ENCODE results near the gene TIAM1. TPM values are rescaled to one million over a fixed set of nuclear protein-coding genes. Genes with fewer than 3 reads are reported as not detected.

The TIAM1 gene
- polyA plus RNA-seq, 2 of the 4 experiments (the other 2 are of a cell fraction): 0.23 to 0.40 TPM

DNA sequence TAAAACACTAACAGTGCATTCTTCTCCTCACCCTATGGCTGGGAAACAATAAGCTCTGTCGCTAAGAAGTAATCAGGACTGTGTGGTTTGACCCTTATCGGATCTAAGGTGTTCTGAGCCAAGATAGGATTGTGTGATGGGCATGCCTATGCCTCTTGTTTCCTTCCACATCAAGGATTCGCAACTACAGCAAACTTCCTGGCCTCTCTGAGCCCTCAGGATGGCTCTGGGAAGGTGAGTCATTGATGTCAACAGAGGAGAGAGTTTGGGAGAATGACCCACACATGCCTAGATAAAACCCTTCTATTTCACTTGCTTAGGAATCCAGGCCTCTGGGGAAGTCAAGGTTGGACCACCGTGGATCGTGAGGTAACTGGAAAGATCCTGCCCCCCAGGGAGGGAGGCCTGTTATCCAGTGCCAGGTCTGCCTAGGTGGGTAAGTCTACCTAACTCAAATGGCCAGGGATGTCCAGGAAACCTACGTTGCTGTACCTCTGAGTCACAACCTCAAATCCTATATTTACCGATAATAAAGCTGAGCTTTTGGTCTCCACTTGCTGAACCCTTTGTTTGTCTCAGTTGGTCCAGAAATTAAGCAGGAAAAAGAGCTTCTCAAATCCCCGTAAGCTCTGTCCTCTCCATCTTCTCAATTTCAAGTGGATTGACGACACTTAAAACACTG lies 27.4 kb downstream of the TIAM1 start (continued):
- TF ChIP-seq, protein P1, sequence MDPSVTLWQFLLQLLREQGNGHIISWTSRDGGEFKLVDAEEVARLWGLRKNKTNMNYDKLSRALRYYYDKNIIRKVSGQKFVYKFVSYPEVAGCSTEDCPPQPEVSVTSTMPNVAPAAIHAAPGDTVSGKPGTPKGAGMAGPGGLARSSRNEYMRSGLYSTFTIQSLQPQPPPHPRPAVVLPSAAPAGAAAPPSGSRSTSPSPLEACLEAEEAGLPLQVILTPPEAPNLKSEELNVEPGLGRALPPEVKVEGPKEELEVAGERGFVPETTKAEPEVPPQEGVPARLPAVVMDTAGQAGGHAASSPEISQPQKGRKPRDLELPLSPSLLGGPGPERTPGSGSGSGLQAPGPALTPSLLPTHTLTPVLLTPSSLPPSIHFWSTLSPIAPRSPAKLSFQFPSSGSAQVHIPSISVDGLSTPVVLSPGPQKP (IDR thresholded peaks at IDR 0.05; ENCODE audit: low read depth, low read length): no peak
- TF ChIP-seq, protein P2, sequence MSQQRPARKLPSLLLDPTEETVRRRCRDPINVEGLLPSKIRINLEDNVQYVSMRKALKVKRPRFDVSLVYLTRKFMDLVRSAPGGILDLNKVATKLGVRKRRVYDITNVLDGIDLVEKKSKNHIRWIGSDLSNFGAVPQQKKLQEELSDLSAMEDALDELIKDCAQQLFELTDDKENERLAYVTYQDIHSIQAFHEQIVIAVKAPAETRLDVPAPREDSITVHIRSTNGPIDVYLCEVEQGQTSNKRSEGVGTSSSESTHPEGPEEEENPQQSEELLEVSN (IDR thresholded peaks at IDR 0.05; ENCODE audit: borderline replicate concordance, low read depth): no peak

DNA sequence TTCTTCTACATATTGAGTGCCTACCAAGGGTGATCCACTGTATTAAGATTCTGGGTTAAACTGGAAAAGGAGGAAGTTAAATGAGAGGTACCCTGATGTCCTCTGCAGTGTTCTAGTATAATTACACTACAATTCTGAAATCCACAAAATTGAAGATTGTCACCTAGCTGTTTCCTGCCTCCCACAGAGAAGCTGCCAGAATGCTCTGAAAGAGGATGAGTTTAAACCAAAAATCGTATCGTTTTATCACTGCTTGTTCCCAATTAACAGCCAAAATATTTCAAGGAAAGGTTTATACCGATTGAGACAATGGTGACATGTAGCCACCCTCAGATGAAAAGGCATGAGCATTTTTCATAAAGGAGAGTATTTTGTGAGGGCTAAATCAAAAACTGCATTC lies 28.0 kb downstream of the TIAM1 start:
- no peak overlapping the region for H3K27ac ChIP-seq
- ChIA-PET POLR2A (no interaction called here), CTCF (no interaction called here)
- no peak for TF ChIP-seq HEYL (CRISPR knock-in tag; IDR thresholded peaks at IDR 0.05)
- no peak for TF ChIP-seq HOXB13 (CRISPR knock-in tag; IDR thresholded peaks at IDR 0.05; ENCODE audit: low read depth)
- no peak for TF ChIP-seq EHMT2 (IDR thresholded peaks at IDR 0.05; ENCODE audit: low read depth)
- TF ChIP-seq CEBPB (IDR thresholded peaks at IDR 0.05): no peak
- TF ChIP-seq, protein P3, sequence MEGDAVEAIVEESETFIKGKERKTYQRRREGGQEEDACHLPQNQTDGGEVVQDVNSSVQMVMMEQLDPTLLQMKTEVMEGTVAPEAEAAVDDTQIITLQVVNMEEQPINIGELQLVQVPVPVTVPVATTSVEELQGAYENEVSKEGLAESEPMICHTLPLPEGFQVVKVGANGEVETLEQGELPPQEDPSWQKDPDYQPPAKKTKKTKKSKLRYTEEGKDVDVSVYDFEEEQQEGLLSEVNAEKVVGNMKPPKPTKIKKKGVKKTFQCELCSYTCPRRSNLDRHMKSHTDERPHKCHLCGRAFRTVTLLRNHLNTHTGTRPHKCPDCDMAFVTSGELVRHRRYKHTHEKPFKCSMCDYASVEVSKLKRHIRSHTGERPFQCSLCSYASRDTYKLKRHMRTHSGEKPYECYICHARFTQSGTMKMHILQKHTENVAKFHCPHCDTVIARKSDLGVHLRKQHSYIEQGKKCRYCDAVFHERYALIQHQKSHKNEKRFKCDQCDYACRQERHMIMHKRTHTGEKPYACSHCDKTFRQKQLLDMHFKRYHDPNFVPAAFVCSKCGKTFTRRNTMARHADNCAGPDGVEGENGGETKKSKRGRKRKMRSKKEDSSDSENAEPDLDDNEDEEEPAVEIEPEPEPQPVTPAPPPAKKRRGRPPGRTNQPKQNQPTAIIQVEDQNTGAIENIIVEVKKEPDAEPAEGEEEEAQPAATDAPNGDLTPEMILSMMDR (IDR thresholded peaks at IDR 0.05): no peak
- TF ChIP-seq JUN (IDR thresholded peaks at IDR 0.05): no peak
- no peak for TF ChIP-seq POLR2AphosphoS2 (conservative IDR thresholded peaks at IDR 0.05; ENCODE audit: low read length)
- TF ChIP-seq NR3C1 (IDR thresholded peaks at IDR 0.05): no peak
- TF ChIP-seq CHD2 (IDR thresholded peaks at IDR 0.05; ENCODE audit: low read length, partially characterized antibody): no peak
- no peak for TF ChIP-seq HDAC2 (IDR thresholded peaks at IDR 0.05)
- TF ChIP-seq MAFK (IDR thresholded peaks at IDR 0.05; ENCODE audit: partially characterized antibody): no peak
- no peak for TF ChIP-seq MYC (IDR thresholded peaks at IDR 0.05; ENCODE audit: borderline replicate concordance, low read length)
- TF ChIP-seq FOSL2 (IDR thresholded peaks at IDR 0.05): no peak
- TF ChIP-seq FOSL2 (CRISPR knock-in tag; IDR thresholded peaks at IDR 0.05): no peak
- TF ChIP-seq GATA3 (IDR thresholded peaks at IDR 0.05; ENCODE audit: borderline replicate concordance): no peak
- no peak for TF ChIP-seq CBX2 (IDR thresholded peaks at IDR 0.05; ENCODE audit: borderline replicate concordance, low read depth)
- DNase-seq (ENCODE audit: low read depth in 1 of 2, low spot score in 1 of 2) (no peak), FAIRE-seq (no peak), ATAC-seq (no peak)
- H3K4me1 ChIP-seq: no peaks in the 10 kb centered on the region
- H3K9me3 ChIP-seq: no peaks in the 10 kb centered on the region
- WGBS (ENCODE audit: missing lambda C conversion rate): 28% methylated on average over 3 of the region's 3 CpGs
- H3K4me3 ChIP-seq: no peak overlapping the region
- H3K4me2 ChIP-seq: no peak overlapping the region

DNA sequence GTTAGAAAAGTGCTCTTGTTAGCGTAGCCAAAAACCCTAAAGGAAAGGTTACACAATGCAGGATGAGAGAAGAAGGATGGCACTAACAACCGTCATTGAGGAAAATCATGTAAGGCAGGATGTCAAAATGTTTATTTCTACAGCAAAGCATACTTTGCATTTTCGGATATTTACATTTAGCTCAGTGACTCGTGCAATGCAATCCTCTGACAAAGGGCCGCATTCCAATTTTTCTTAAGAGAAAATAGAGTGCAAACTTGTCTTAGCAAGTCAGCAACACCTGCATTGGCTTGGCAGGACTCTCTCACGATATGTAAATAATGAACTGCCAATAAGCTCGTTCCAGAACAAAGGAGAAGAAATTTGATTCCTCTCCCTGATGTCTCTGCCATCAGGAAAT lies 33.3 kb downstream of the TIAM1 start:
- Histone ChIP-seq H3K4me1 (no peaks in the 10 kb centered on the region), H3K4me3 (no peak overlapping the region), H3K27ac (no peak overlapping the region), H3K4me2 (no peak overlapping the region), H3K9me3 (no peaks in the 10 kb centered on the region)
- DNase-seq (ENCODE audit: low read depth in 1 of 2, low spot score in 1 of 2) (no peak), ATAC-seq (no peak), FAIRE-seq (no peak)
- CTCF ChIA-PET: no interaction called here
- 16% methylated on average over 7 of the region's 7 CpGs for WGBS (ENCODE audit: missing lambda C conversion rate)
- POLR2A ChIA-PET: no interaction called here
- TF ChIP-seq CHD4 (IDR thresholded peaks at IDR 0.05; ENCODE audit: borderline replicate concordance) (no peak), FOSB (CRISPR knock-in tag; IDR thresholded peaks at IDR 0.05) (no peak), ZSCAN20 (CRISPR knock-in tag; IDR thresholded peaks at IDR 0.05) (no peak), ZFP36 (IDR thresholded peaks at IDR 0.05; ENCODE audit: borderline replicate concordance, partially characterized antibody) (no peak), MAFK (IDR thresholded peaks at IDR 0.05; ENCODE audit: partially characterized antibody) (no peak), CBX2 (IDR thresholded peaks at IDR 0.05; ENCODE audit: borderline replicate concordance, low read depth) (no peak), KDM1A (IDR thresholded peaks at IDR 0.05; ENCODE audit: low read depth) (no peak), TFCP2L1 (CRISPR knock-in tag; IDR thresholded peaks at IDR 0.05) (no peak), GATA3 (IDR thresholded peaks at IDR 0.05; ENCODE audit: borderline replicate concordance) (no peak), HOXB5 (CRISPR knock-in tag; IDR thresholded peaks at IDR 0.05) (no peak)
- TF ChIP-seq, protein P4, sequence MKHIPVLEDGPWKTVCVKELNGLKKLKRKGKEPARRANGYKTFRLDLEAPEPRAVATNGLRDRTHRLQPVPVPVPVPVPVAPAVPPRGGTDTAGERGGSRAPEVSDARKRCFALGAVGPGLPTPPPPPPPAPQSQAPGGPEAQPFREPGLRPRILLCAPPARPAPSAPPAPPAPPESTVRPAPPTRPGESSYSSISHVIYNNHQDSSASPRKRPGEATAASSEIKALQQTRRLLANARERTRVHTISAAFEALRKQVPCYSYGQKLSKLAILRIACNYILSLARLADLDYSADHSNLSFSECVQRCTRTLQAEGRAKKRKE (CRISPR knock-in tag; IDR thresholded peaks at IDR 0.05; ENCODE audit: low read depth): no peak
- TF ChIP-seq, protein P2 (IDR thresholded peaks at IDR 0.05; ENCODE audit: borderline replicate concordance, low read depth): no peak
- TF ChIP-seq, protein P5, sequence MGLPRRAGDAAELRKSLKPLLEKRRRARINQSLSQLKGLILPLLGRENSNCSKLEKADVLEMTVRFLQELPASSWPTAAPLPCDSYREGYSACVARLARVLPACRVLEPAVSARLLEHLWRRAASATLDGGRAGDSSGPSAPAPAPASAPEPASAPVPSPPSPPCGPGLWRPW (IDR thresholded peaks at IDR 0.05): no peak
- TF ChIP-seq, protein P6, sequence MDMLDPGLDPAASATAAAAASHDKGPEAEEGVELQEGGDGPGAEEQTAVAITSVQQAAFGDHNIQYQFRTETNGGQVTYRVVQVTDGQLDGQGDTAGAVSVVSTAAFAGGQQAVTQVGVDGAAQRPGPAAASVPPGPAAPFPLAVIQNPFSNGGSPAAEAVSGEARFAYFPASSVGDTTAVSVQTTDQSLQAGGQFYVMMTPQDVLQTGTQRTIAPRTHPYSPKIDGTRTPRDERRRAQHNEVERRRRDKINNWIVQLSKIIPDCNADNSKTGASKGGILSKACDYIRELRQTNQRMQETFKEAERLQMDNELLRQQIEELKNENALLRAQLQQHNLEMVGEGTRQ (IDR thresholded peaks at IDR 0.05): no peak
